Endothelial cell of umbilical vein (primary cell): ENCODE measurements around the gene SOD3.

Experiments
- CTCF ChIP-seq, 2 donors: IDR thresholded peaks; 1 replicate in 1 of 2; 2 replicates in 1 of 2; pipeline ENCODE4 v1.5.1; 2011; ENCODE audit warnings: low read length in 2 of 2, mild to moderate bottlenecking in 2 of 2, moderate library complexity in 2 of 2, control low read depth in 1 of 2, inconsistent platforms in 1 of 2, low read depth in 1 of 2; ENCODE audit not compliant: insufficient read depth in 1 of 2; ENCODE audit errors: extremely low read depth in 1 of 2
- MYC ChIP-seq: IDR thresholded peaks from one replicate; pipeline ENCODE4 v1.6.1; 2011; ENCODE audit warnings: mild to moderate bottlenecking, low read depth, low read length
- POLR2A ChIP-seq: IDR thresholded peaks from 2 replicates; pipeline ENCODE4 v1.6.1; 2012; ENCODE audit warnings: low read depth, mild to moderate bottlenecking, control low read depth, low read length
- POLR2AphosphoS5 ChIP-seq: IDR thresholded peaks from 2 replicates; pipeline ENCODE4 v1.6.1; 2012; ENCODE audit warnings: low read depth, mild to moderate bottlenecking, control low read depth, low read length, moderate library complexity; ENCODE audit not compliant: insufficient read depth

DNA sequence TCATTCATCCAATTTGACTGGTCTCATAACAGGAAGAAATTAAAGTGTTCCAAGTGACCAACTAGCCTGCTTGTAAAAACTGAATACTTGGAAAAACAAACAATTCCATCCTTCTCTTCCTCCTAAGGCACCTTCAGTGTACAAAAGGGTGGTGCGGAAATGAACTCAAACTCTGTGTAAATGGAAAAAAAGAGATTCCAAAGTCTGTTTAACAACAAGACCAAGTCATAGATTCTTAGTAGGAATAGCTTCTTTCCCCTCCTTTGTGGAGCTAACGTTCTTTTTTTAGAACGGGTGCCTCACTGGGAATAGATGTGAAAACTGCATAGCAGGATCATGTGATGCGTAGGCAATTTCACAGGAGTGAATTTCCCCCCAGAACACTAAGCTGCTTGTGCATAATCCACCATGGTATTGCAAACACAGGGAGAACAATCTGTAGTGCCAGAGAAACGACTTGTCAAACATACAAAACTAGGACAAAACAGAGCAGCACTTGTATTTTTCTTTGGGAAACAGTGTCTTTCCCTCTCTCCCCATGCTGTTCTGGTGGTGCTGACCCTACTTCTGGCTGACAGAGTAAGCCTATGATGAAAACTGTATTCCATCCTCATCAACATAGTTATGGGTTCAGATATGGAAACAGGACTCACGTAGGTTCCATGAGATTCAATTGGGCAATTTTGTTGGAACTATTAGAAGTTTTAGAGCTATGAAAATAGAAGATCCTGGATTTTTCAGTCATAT, 13.2 kb upstream of the SOD3 start:
- TF ChIP-seq CTCF (IDR thresholded peaks at IDR 0.05; ENCODE audit: extremely low read depth in 1 of 2, insufficient read depth in 1 of 2, low read depth in 1 of 2, low read length in 2 of 2) (no peak), POLR2AphosphoS5 (no peak), POLR2A (no peak), MYC (no peak)
